Smooth muscle cell (in vitro differentiated cells): ENCODE data around the gene BRCA1. TPM values are rescaled to one million over a fixed set of nuclear protein-coding genes. Genes with fewer than 3 reads are reported as not detected.

ENCODE experiments used
- DNase-seq: peaks from one replicate; lab custom pipeline; 2025; ENCODE audit not compliant: unreplicated experiment; lab: John Stamatoyannopoulos, UW
- H2AFZ ChIP-seq: fragments of 200-600 bp; sonication (generic); 2 replicates; pipeline ENCODE4 v1.6.0; 2016; ENCODE audit warnings: antibody characterized with exemption, low read depth, mild to moderate bottlenecking
- H3F3A ChIP-seq: fragments of 200-600 bp; sonication (generic); 2 replicates; pipeline ENCODE4 v1.6.0; 2017; ENCODE audit warnings: antibody characterized with exemption, low read depth
- H3K27ac ChIP-seq: fragments of 200-600 bp; sonication (generic); 2 replicates; pipeline ENCODE4 v1.5.1; 2016; ENCODE audit warnings: low read depth, mild to moderate bottlenecking
- H3K27me3 ChIP-seq: fragments of 200-600 bp; sonication (generic); 2 replicates; pipeline ENCODE4 v1.6.1; 2016; ENCODE audit warnings: low read depth, mild to moderate bottlenecking
- H3K36me3 ChIP-seq: fragments of 200-600 bp; sonication (generic); 2 replicates; pipeline ENCODE4 v1.5.1; 2016; ENCODE audit warnings: low read depth
- H3K4me1 ChIP-seq: fragments of 200-600 bp; sonication (generic); 2 replicates; pipeline ENCODE4 v1.5.1; 2016; ENCODE audit warnings: low read depth
- H3K4me2 ChIP-seq: fragments of 200-600 bp; sonication (generic); 2 replicates; pipeline ENCODE4 v1.6.0; 2016; ENCODE audit warnings: mild to moderate bottlenecking
- H3K4me3 ChIP-seq: fragments of 200-600 bp; sonication (generic); 2 replicates; pipeline ENCODE4 v1.5.1; 2016; ENCODE audit warnings: mild to moderate bottlenecking
- H3K79me2 ChIP-seq: fragments of 200-600 bp; sonication (generic); 2 replicates; pipeline ENCODE4 v1.6.0; 2016; ENCODE audit warnings: low read depth, mild to moderate bottlenecking
- H3K9ac ChIP-seq: fragments of 200-600 bp; sonication (generic); 2 replicates; pipeline ENCODE4 v1.6.0; 2016; ENCODE audit warnings: low read depth
- H3K9me3 ChIP-seq: fragments of 200-600 bp; sonication (generic); replicated peaks from 2 replicates; pipeline ENCODE4 v1.5.1; 2016; ENCODE audit warnings: low read depth
- H4K20me1 ChIP-seq: fragments of 200-600 bp; sonication (generic); 2 replicates; pipeline ENCODE4 v1.6.0; 2016; ENCODE audit warnings: low read depth
- CTCF ChIP-seq: fragments of 200-600 bp; sonication (generic); IDR thresholded peaks from 2 replicates; pipeline ENCODE4 v1.5.1; 2017; ENCODE audit warnings: borderline replicate concordance, mild to moderate bottlenecking, antibody characterized with exemption; ENCODE audit not compliant: insufficient read depth, poor library complexity, severe bottlenecking
- WGBS: methylation state at CpG from one replicate; pipeline ENCODE4 v1.1.7; 2016; ENCODE audit warnings: low lambda C conversion rate; 5-methylcytosine and 5-hydroxymethylcytosine counted together
- polyA plus RNA-seq: library from polyadenylated mRNA; unstranded; fragments of >200 nt; fragmentation: Nextera tagmentation; extraction: Ambion mirVana; gene quantifications from 2 replicates; pipeline ENCODE4 v1.2.1, GENCODE V29; 2016
- total RNA-seq: library from RNA; depleted of rRNA; stranded (reverse); fragments of >200 nt; gene quantifications from 2 replicates; pipeline ENCODE4 v1.2.3, GENCODE V29; 2014

BRCA1 gene
- total and polyA plus RNA-seq, 2 experiments from 2014 or later, result 5.4 to 22.7 TPM

- H3K36me3 ChIP-seq, result no peaks in the 10 kb centered on the region
- no peak for DNase-seq
- no peak overlapping the region for H3K4me3 ChIP-seq
- no peaks in the 10 kb centered on the region for H3K79me2 ChIP-seq
- H4K20me1 ChIP-seq, result no peaks in the 10 kb centered on the region
- 81% methylated on average over 2 of the region's 2 CpGs for WGBS
- no peak overlapping the region for H3K4me2 ChIP-seq
- H2AFZ ChIP-seq, result no peak overlapping the region
- no peak overlapping the region for H3K9ac ChIP-seq
- H3F3A ChIP-seq, result no peaks in the 10 kb centered on the region
- H3K9me3 ChIP-seq, result no peaks in the 10 kb centered on the region
- TF ChIP-seq CTCF, result no peak
- no peaks in the 10 kb centered on the region for H3K27me3 ChIP-seq
- H3K4me1 ChIP-seq, result peaks cover 24% of the 10 kb centered on the region
- no peak overlapping the region for H3K27ac ChIP-seq
These were observed 84.5 kb downstream of the BRCA1 start for GRCh38 chr17:43040655-43041054.

DNA sequence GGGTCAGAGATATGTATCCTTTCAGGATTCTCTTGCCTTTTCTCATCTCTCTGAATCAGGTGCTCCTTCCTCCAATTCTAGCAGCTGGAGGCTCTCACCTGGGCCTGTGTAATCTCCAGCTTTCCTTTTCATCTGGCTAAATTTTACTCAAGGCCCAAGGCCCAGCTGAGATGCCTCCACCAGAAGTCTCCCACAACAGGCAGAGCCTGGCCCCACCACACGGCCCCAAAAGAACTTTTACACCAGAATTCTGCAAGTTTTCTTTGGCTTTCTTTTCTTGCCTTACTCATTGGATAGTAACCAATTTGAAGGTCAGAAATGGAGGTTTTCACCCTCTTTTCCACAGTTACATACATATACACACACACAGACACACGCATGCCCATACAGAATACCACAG, 85.5 kb downstream of the BRCA1 start:
- 89% methylated on average over 2 of the region's 2 CpGs for WGBS
- no peaks in the 10 kb centered on the region for H3K79me2 ChIP-seq
- DNase-seq, result no peak
- no peaks in the 10 kb centered on the region for H3K36me3 ChIP-seq
- H3K27ac ChIP-seq, result no peak overlapping the region
- H2AFZ ChIP-seq, result no peak overlapping the region
- H3K4me3 ChIP-seq, result no peak overlapping the region
- no peaks in the 10 kb centered on the region for H4K20me1 ChIP-seq
- no peaks in the 10 kb centered on the region for H3K27me3 ChIP-seq
- no peak overlapping the region for H3K9ac ChIP-seq
- no peaks in the 10 kb centered on the region for H3F3A ChIP-seq
- no peaks in the 10 kb centered on the region for H3K9me3 ChIP-seq
- H3K4me1 ChIP-seq, result peaks cover 34% of the 10 kb centered on the region
- H3K4me2 ChIP-seq, result no peak overlapping the region
- no peak for TF ChIP-seq CTCF

DNA sequence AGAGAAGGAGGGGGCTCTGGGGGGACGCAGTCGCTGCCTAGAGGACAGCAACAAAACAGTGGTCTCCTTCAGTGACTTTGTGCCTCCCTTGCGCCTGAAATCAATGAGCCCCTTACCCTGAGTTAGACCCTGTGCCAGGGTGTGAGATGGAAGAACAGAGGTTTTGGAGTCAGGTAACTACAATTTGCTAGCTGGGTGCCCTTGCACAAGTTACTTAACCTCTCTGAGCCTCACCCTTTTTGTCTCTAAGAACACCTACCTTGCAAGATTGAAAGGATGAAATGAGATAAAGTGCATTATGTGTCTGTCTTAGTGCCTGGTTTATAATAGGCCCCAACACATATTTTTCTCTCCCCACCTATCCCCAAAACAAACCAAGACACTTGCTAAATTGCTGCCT, 90.3 kb downstream of the BRCA1 start:
- TF ChIP-seq CTCF, result no peak
- Histone ChIP-seq H2AFZ (no peak overlapping the region), H4K20me1 (no peaks in the 10 kb centered on the region), H3K36me3 (no peaks in the 10 kb centered on the region), H3K9ac (no peak overlapping the region), H3K79me2 (no peaks in the 10 kb centered on the region), H3K9me3 (no peaks in the 10 kb centered on the region), H3K4me3 (no peak overlapping the region), H3K27ac (no peak overlapping the region), H3K27me3 (no peaks in the 10 kb centered on the region), H3F3A (no peaks in the 10 kb centered on the region), H3K4me2 (no peak overlapping the region), H3K4me1 (peaks cover 32% of the 10 kb centered on the region)
- no peak for DNase-seq
- 94% methylated on average over 3 of the region's 3 CpGs for WGBS
